Peyer's patch (tissue), 4 donors: ENCODE data around the gene ITGAE. TPM values are rescaled to one million over a fixed set of nuclear protein-coding genes. Genes with fewer than 3 reads are reported as not detected.
"Not testable (repeated sequence)": the region's sequence is repeated elsewhere in the genome, so short reads cannot be mapped to it uniquely, and the experiment has no call there.

Experiments used
- DNase-seq, 3 donors: peaks; one replicate each; pipeline ENCODE4 v3.0.0-alpha.2; 2017 to 2019
- H3K27ac ChIP-seq, 4 donors: fragments of 200-600 bp; sonication (generic); one replicate each; pipeline ENCODE4 v1.5.1; 2016 to 2019
- H3K27me3 ChIP-seq, 2 donors: fragments of 200-600 bp; sonication (generic); one replicate each; pipeline ENCODE4 v1.5.1; 2019
- H3K36me3 ChIP-seq, 3 donors: fragments of 200-600 bp; sonication (generic); one replicate each; pipeline ENCODE4 v1.5.1; 2016 to 2019
- H3K4me1 ChIP-seq, 4 donors: fragments of 200-600 bp; sonication (generic); one replicate each; pipeline ENCODE4 v1.5.1; 2016 to 2019
- H3K4me3 ChIP-seq, 4 donors: fragments of 200-600 bp; sonication (generic); 1 replicate in 3 of 4; 2 replicates in 1 of 4; pipeline ENCODE4 v1.5.1; 2016 to 2019; ENCODE audit warnings: mild to moderate bottlenecking in 1 of 4
- H3K9me3 ChIP-seq, 4 donors: fragments of 200-600 bp; sonication (generic); one replicate each; pipeline ENCODE4 v1.5.1; 2016 to 2019; ENCODE audit warnings: mild to moderate bottlenecking in 1 of 4
- POLR2A ChIP-seq, 2 donors: fragments of 450-650 bp; IDR thresholded peaks; one replicate each; pipeline ENCODE4 v1.5.1; 2017; ENCODE audit warnings: antibody characterized with exemption in 2 of 2, mild to moderate bottlenecking in 2 of 2, moderate library complexity in 2 of 2
- total RNA-seq, 4 donors: library from RNA; depleted of rRNA; stranded (reverse); fragments of >200 nt; gene quantifications; one replicate each; pipeline ENCODE4 v1.1.0, GENCODE V29; 2016
- TF ChIP-seq, protein P1 (sequence below), 6 experiments: fragments of 450-650 bp in 4 of 6; fragments of 200-600 bp in 2 of 6; sonication (generic) in 1 of 6; IDR thresholded peaks; one replicate each; pipeline ENCODE4 v1.5.1; 2017 to 2019; ENCODE audit warnings: antibody characterized with exemption in 6 of 6, mild to moderate bottlenecking in 3 of 6, moderate library complexity in 1 of 6

Gene ITGAE
- total RNA-seq, 4 donors from 2014 or later = 14.9 to 41.8 (median 31.5) TPM

DNA sequence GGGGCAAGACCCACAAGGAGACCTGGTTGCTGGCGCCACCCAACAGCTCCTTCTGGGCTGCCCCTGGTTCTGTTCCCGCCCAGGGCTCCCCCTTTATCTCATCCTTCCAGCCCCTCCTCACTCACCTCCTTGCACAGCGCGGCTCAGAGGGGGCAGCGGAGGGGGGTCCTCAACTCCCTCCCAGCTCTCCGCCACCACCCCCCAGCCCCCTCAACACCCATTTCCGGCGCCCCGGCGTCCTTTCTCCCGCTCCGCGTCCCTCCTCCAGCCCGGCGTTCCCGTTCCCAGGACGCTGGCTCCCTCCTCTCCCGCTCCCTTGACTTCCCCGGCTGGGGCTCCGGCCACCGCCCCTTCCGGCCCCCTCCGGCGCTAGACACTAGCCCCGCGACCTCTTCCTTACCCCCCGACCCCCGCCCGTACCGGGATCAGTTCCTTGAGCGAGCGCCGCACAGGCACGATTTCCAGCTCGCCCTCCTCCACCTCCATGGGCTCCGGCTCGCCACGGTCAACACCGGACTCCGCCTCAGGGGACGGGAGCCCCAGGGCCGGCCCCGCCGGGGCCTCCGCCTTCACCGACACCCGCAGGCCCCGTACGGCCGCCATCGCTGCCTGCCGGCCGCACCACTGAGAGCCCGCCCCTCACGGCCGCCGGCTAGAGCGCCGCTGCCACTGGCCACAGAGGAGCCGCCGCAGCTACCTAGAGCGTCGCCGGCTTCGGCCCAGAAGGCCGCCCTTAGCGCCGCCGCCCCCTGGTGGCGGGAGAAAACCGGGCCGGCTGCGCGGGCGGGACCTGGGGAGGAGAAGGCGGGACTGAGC is 44.8 kb upstream of the ITGAE start, which contains the start of gene NCBP3:
TSS of gene NCBP3 (minus strand) at position 626 of the 816 bp plus-strand sequence. CDS start at position 603, 23 bp downstream.
- TF ChIP-seq POLR2A (IDR thresholded peaks at IDR 0.05) = peak; percentile 95 to 97
- TF ChIP-seq, protein P1, sequence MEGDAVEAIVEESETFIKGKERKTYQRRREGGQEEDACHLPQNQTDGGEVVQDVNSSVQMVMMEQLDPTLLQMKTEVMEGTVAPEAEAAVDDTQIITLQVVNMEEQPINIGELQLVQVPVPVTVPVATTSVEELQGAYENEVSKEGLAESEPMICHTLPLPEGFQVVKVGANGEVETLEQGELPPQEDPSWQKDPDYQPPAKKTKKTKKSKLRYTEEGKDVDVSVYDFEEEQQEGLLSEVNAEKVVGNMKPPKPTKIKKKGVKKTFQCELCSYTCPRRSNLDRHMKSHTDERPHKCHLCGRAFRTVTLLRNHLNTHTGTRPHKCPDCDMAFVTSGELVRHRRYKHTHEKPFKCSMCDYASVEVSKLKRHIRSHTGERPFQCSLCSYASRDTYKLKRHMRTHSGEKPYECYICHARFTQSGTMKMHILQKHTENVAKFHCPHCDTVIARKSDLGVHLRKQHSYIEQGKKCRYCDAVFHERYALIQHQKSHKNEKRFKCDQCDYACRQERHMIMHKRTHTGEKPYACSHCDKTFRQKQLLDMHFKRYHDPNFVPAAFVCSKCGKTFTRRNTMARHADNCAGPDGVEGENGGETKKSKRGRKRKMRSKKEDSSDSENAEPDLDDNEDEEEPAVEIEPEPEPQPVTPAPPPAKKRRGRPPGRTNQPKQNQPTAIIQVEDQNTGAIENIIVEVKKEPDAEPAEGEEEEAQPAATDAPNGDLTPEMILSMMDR (IDR thresholded peaks at IDR 0.05) = peak; percentile 95 to 99 (median 99)
- H3K4me3 ChIP-seq = peak within 1 kb of the TSS; percentile 99 to 100 (median 100)
- H3K27ac ChIP-seq = peak within 1 kb of the TSS; percentile 90 to 96 (median 92)
- H3K36me3 ChIP-seq = peaks cover 0 to 16% (median 0%) of the 10 kb centered on the region in 3 donors
- no peaks in the 10 kb centered on the region for H3K9me3 ChIP-seq
- H3K27me3 ChIP-seq = no peaks in the 10 kb centered on the region
- H3K4me1 ChIP-seq = peaks cover 0 to 16% (median 4%) of the 10 kb centered on the region in 4 donors
- DNase-seq = peak; percentile 88 to 94 (median 94)

DNA sequence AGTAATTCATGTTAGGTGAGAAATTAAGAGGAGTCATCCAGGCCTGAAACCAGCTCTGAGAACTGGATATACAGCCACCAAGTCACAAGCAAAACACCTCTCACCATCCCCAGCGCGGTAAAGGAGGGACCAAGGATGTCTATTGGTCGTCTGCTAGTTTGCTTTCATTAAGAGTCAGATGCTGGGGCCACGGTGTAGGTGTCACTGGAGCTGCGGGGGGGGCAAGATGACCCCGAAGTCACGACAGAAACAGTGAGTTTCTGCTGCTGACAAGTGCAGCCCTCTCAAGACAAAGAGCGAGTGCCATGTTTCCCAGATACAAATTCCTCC is 44.3 kb upstream of the ITGAE start:
- H3K27me3 ChIP-seq = no peaks in the 10 kb centered on the region
- peaks cover 0 to 19% (median 0%) of the 10 kb centered on the region in 3 donors for H3K36me3 ChIP-seq
- peaks cover 0 to 16% (median 4%) of the 10 kb centered on the region in 4 donors for H3K4me1 ChIP-seq
- TF ChIP-seq, protein P1 (IDR thresholded peaks at IDR 0.05) = no peak
- TF ChIP-seq POLR2A (IDR thresholded peaks at IDR 0.05) = no peak
- peak in 1 of 3 donors; percentile 28 for DNase-seq
- H3K9me3 ChIP-seq = no peaks in the 10 kb centered on the region
- peak overlapping the region; percentile 99 to 100 (median 100) for H3K4me3 ChIP-seq
- peak overlapping the region; percentile 90 to 96 (median 92) for H3K27ac ChIP-seq

DNA sequence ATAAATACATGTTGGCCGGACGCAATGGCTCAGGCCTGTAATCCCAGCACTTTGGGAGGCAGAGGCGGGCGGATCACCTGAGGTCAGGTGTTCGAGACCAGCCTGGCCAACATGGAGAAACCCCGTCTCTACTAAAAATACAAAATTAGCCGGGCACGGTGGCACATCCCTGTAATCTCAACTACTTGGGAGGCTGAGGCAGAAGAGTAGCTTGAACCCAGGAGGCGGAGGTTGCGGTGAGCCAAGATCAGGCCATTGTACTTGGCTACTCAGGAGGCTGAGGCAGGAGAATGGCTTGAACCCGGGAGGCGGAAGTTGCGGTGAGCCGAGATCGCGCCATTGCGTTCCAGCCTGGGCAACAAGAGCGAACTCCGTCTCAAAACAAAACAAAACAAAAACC is 43.6 kb upstream of the ITGAE start:
- H3K4me3 ChIP-seq = peak overlapping the region in 1 of 4 donors; percentile 99
- not testable (repeated sequence) for H3K27me3 ChIP-seq, H3K9me3 ChIP-seq, H3K27ac ChIP-seq, DNase-seq
- H3K36me3 ChIP-seq = peaks cover 0 to 24% (median 0%) of the 10 kb centered on the region in 3 donors
- H3K4me1 ChIP-seq = peaks cover 0 to 16% (median 4%) of the 10 kb centered on the region in 4 donors

- Histone ChIP-seq H3K36me3 (peaks cover 0 to 29% (median 0%) of the 10 kb centered on the region in 3 donors), H3K27ac (no peak overlapping the region), H3K4me1 (peaks cover 0 to 20% (median 4%) of the 10 kb centered on the region in 4 donors), H3K9me3 (no peaks in the 10 kb centered on the region), H3K4me3 (no peak overlapping the region), H3K27me3 (no peaks in the 10 kb centered on the region)
- peak in 2 of 3 donors; percentile 66 to 77 for DNase-seq
- TF ChIP-seq POLR2A (IDR thresholded peaks at IDR 0.05) = no peak
- TF ChIP-seq, protein P1 (IDR thresholded peaks at IDR 0.05) = peak; percentile 5 to 69 (median 58)
These were observed 43.0 kb upstream of the ITGAE start for GRCh38 chr17:3843935-3844516.

DNA sequence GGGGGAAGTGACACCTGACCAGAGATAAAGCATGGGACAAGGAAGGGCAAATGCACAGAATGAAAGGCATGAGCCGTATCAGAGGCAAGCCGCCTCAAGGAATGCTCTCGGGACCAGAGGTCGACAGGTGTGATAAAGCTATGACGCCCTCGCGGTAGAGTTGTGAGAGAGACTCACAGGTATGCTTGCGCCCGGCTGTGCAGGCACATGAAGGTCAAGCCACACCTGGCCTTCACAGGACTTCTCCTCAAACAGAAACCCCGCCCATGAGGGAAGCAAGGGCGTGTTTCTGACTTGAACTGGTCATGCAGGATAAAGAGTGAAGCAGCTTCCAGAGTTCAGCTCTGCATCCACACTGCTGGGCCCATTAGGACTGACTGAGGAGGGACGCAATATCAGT is 37.2 kb upstream of the ITGAE start:
- Histone ChIP-seq H3K27ac (peak overlapping the region in 3 of 4 donors; percentile 30 to 65 (median 42)), H3K9me3 (no peaks in the 10 kb centered on the region), H3K36me3 (peaks cover 0 to 75% (median 0%) of the 10 kb centered on the region in 3 donors), H3K27me3 (no peaks in the 10 kb centered on the region), H3K4me3 (no peak overlapping the region), H3K4me1 (peaks cover 0 to 11% (median 0%) of the 10 kb centered on the region in 4 donors)
- DNase-seq = peak in 2 of 3 donors; percentile 91 to 95
- TF ChIP-seq, protein P1 (IDR thresholded peaks at IDR 0.05) = no peak
- peak in 1 of 2 donors; percentile 69 for TF ChIP-seq POLR2A (IDR thresholded peaks at IDR 0.05)

DNA sequence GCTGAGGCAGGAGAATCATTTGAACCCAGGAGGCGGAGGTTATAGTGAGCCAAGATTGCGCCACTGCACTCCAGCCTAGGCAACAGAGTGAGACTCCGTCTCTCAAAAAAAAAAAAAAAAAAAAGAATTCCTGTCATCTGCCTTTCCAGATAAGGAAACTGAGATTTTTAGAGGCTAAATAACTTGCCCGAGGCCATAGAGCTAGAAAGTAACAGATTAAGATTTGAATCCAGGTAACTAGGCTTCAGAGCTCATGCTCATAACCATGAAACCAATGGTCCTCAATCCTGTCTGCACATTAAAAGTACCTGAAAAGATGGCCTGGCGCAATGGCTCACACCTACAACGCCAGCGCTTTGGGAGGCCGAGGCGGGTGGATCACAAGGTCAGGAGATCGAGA is 35.6 kb upstream of the ITGAE start:
- Histone ChIP-seq H3K4me1 (peaks cover 0 to 11% (median 0%) of the 10 kb centered on the region in 4 donors), H3K27me3 (no peaks in the 10 kb centered on the region), H3K27ac (no peak overlapping the region), H3K4me3 (no peak overlapping the region), H3K36me3 (peaks cover 0 to 68% (median 0%) of the 10 kb centered on the region in 3 donors), H3K9me3 (no peaks in the 10 kb centered on the region)
- DNase-seq = no peak
- TF ChIP-seq, protein P1 (IDR thresholded peaks at IDR 0.05) = no peak
- no peak for TF ChIP-seq POLR2A (IDR thresholded peaks at IDR 0.05)
